Activated CD8-positive, alpha-beta T cell treated with anti-CD3 and anti-CD28 coated beads for 36 hours (primary cell): ENCODE measurements around the gene ZPBP. TPM values are rescaled to one million over a fixed set of nuclear protein-coding genes. Genes with fewer than 3 reads are reported as not detected.

Experiments used
- ATAC-seq: fragments of 200-7000 bp; cut with Tn5 transposase; one replicate; pipeline ENCODE4 v1.10.0; 2021; ENCODE audit warnings: mild to moderate bottlenecking, moderate library complexity
- CTCF ChIA-PET: fragments of 350-600 bp; sonication (Branson Sonifier 250); formaldehyde crosslinking; loops from one replicate; lab custom pipeline; 2021; ENCODE audit warnings: antibody characterized with exemption; lab: Charles Lee
- POLR2A ChIA-PET: fragments of 350-600 bp; sonication (Branson Sonifier 250); formaldehyde crosslinking; loops from one replicate; lab custom pipeline; 2021; ENCODE audit warnings: antibody characterized with exemption; lab: Charles Lee
- DNase-seq: peaks from one replicate; pipeline ENCODE4 v3.0.0-alpha.2; 2020
- H3K27ac Mint-ChIP-seq: one replicate; pipeline ENCODE4 v1.8.0; 2021; ENCODE audit warnings: mild to moderate bottlenecking, mixed read lengths
- H3K27me3 Mint-ChIP-seq: one replicate; pipeline ENCODE4 v1.8.0; 2021; ENCODE audit warnings: mixed read lengths
- H3K36me3 Mint-ChIP-seq: one replicate; pipeline ENCODE4 v1.8.0; 2021; ENCODE audit warnings: low read depth, mixed read lengths
- H3K4me1 Mint-ChIP-seq: one replicate; pipeline ENCODE4 v1.8.0; 2021; ENCODE audit warnings: low read depth, mixed read lengths
- H3K4me3 Mint-ChIP-seq: one replicate; pipeline ENCODE4 v1.8.0; 2021; ENCODE audit warnings: mild to moderate bottlenecking, moderate library complexity, mixed read lengths
- H3K9me3 Mint-ChIP-seq: one replicate; pipeline ENCODE4 v1.8.0; 2021; ENCODE audit warnings: mixed read lengths
- intact Hi-C: fragments of 100-400 bp; cut with micrococcal nuclease; formaldehyde crosslinking; loops from one replicate; pipeline ENCODE4 v1.10.0; 2022
- total RNA-seq, 2 experiments: library from RNA; stranded (reverse); gene quantifications; one replicate each; pipeline ENCODE4 v1.2.3, GENCODE V29; 2021
- TF ChIP-seq, protein P1 (sequence below): fragments of 200-600 bp; IDR thresholded peaks from one replicate; pipeline ENCODE4 v1.8.0; 2022; ENCODE audit warnings: antibody characterized with exemption, mild to moderate bottlenecking

Gene ZPBP
- total RNA-seq, 2 experiments from 2014 or later: 0.36 TPM; not detected in 1

- Mint-ChIP-seq H3K9me3 (no peaks in the 10 kb centered on the region), H3K36me3 (no peaks in the 10 kb centered on the region), H3K27ac (no peak overlapping the region), H3K4me1 (no peaks in the 10 kb centered on the region), H3K27me3 (no peaks in the 10 kb centered on the region), H3K4me3 (no peak overlapping the region)
- no peak for DNase-seq
- TF ChIP-seq, protein P1, sequence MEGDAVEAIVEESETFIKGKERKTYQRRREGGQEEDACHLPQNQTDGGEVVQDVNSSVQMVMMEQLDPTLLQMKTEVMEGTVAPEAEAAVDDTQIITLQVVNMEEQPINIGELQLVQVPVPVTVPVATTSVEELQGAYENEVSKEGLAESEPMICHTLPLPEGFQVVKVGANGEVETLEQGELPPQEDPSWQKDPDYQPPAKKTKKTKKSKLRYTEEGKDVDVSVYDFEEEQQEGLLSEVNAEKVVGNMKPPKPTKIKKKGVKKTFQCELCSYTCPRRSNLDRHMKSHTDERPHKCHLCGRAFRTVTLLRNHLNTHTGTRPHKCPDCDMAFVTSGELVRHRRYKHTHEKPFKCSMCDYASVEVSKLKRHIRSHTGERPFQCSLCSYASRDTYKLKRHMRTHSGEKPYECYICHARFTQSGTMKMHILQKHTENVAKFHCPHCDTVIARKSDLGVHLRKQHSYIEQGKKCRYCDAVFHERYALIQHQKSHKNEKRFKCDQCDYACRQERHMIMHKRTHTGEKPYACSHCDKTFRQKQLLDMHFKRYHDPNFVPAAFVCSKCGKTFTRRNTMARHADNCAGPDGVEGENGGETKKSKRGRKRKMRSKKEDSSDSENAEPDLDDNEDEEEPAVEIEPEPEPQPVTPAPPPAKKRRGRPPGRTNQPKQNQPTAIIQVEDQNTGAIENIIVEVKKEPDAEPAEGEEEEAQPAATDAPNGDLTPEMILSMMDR: no peak
- intact Hi-C loops: no loop called here
- no peak for ATAC-seq
- ChIA-PET POLR2A (no interaction called here), CTCF (no interaction called here)
Observed at GRCh38 chr7:50022451-50022850, 70.6 kb downstream of the ZPBP start.

- no peak overlapping the region for H3K27ac Mint-ChIP-seq
- intact Hi-C loops: no loop called here
- H3K4me3 Mint-ChIP-seq: no peak overlapping the region
- ATAC-seq (no peak), DNase-seq (no peak)
- no peaks in the 10 kb centered on the region for H3K36me3 Mint-ChIP-seq
- POLR2A ChIA-PET: interaction anchor here (0.6 kb wide), 1 partner anchor 17 kb away, joined by 3 read pairs; no protein-coding TSS in a partner anchor
- H3K4me1 Mint-ChIP-seq: no peaks in the 10 kb centered on the region
- no peaks in the 10 kb centered on the region for H3K9me3 Mint-ChIP-seq
- CTCF ChIA-PET: no interaction called here
- no peaks in the 10 kb centered on the region for H3K27me3 Mint-ChIP-seq
- TF ChIP-seq, protein P1: no peak
Observed at GRCh38 chr7:49995681-49996080, 97.4 kb downstream of the ZPBP start.

DNA sequence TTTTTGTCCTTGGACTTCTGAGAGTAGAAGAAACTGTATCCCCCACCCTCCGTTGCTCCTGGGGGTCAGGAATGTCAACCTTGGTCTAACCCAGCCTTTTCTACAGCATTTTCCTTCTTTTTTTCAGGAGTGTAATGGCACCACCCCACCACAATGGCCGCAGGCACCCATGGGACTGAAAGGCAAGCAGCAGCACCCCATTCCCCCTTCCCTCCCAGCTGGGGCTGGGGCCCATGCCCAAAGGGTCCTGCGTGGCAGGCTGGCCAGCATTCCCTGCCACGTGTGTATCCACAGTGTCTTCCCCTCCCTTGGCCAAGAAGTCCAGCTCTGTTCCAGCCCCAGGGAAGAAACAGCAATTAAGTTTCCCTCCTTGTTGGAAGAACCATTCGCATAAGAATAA is 106.9 kb downstream of the ZPBP start:
- intact Hi-C loops: no loop called here
- Mint-ChIP-seq H3K27me3 (no peaks in the 10 kb centered on the region), H3K27ac (no peak overlapping the region), H3K9me3 (peaks cover 9% of the 10 kb centered on the region), H3K4me3 (no peak overlapping the region), H3K4me1 (no peaks in the 10 kb centered on the region), H3K36me3 (peaks cover 1% of the 10 kb centered on the region)
- POLR2A ChIA-PET: no interaction called here
- CTCF ChIA-PET: no interaction called here
- no peak for DNase-seq
- no peak for ATAC-seq
- TF ChIP-seq, protein P1: no peak

DNA sequence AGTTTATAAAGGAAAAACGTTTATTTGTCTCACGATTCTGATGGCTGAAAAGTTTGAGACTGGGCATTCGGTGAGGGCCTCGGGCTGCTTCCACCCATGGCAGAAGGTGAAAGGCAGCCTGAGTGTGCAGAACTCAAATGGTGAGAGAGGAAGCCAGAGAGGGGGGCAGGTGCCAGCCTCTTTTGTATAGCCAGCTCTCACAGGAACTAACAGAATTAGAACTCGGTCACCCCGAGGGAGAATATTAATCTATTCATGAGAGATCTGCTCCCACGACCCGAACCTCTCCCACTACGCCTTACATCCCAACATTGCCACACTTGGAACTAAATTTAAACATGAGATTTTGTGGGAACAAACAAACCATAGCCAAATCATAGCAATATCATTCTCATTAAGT is 112.6 kb downstream of the ZPBP start:
- Mint-ChIP-seq H3K36me3 (no peaks in the 10 kb centered on the region), H3K4me3 (no peak overlapping the region), H3K27ac (no peak overlapping the region), H3K4me1 (no peaks in the 10 kb centered on the region), H3K9me3 (no peaks in the 10 kb centered on the region), H3K27me3 (no peaks in the 10 kb centered on the region)
- ChIA-PET POLR2A (no interaction called here), CTCF (no interaction called here)
- intact Hi-C loops: no loop called here
- TF ChIP-seq, protein P1: no peak
- DNase-seq (peak; percentile 50), ATAC-seq (peak; percentile 77)

- TF ChIP-seq, protein P1: no peak
- Mint-ChIP-seq H3K27ac (no peak overlapping the region), H3K4me1 (no peaks in the 10 kb centered on the region), H3K36me3 (no peaks in the 10 kb centered on the region), H3K27me3 (no peaks in the 10 kb centered on the region), H3K9me3 (no peaks in the 10 kb centered on the region), H3K4me3 (no peak overlapping the region)
- POLR2A ChIA-PET: no interaction called here
- intact Hi-C loops: no loop called here
- ATAC-seq (no peak), DNase-seq (no peak)
- CTCF ChIA-PET: no interaction called here
Observed at GRCh38 chr7:49976238-49976637, 116.8 kb downstream of the ZPBP start.
